ENCODE results near the gene MYL12A. TPM values are rescaled to one million over a fixed set of nuclear protein-coding genes. Genes with fewer than 3 reads are reported as not detected.
A peak's percentile ranks its signal among the peaks of the same experiment; 100 is the strongest.

The MYL12A gene
- total and polyA plus RNA-seq, 11 donors = 1,642 to 7,537 (median 4,261) TPM

GRCh38 chr18:3256693-3257626 lies 9.4 kb downstream of the MYL12A start:
- H3K4me3 ChIP-seq = peak overlapping the region in 9 of 12 donors; percentile 49 to 94 (median 73)

GRCh38 chr18:3257627-3258120 lies 10.1 kb downstream of the MYL12A start:
- H3K4me1 ChIP-seq = peaks cover 0 to 86% (median 18%) of the 10 kb centered on the region in 12 donors
- peak overlapping the region in 6 of 12 donors; percentile 49 to 94 (median 63) for H3K4me3 ChIP-seq
- intact Hi-C loops (cut with DNase I) = no loop called here
- TF ChIP-seq CTCF (IDR thresholded peaks at IDR 0.05) (no peak), POLR2A (IDR thresholded peaks at IDR 0.05) (no peak)
- H3K27me3 ChIP-seq = no peaks in the 10 kb centered on the region
- peaks cover 3 to 68% (median 61%) of the 10 kb centered on the region in 9 donors for H3K36me3 ChIP-seq
- DNase-seq (no peak), ATAC-seq (no peak)
- H3K9me3 ChIP-seq = no peaks in the 10 kb centered on the region
- H3K27ac ChIP-seq = peak overlapping the region; percentile 24 to 100 (median 99)
- 81 to 88% (median 87%) methylated on average over 2 of the region's 2 CpGs for WGBS, 4 donors

More at GRCh38 chr18:3256693-3257626, 9.4 kb downstream of the MYL12A start:
- 36 to 44% (median 38%) methylated on average over 5 of the region's 5 CpGs for WGBS, 4 donors
- peak overlapping the region; percentile 36 to 100 (median 100) for H3K27ac ChIP-seq
- peaks cover 3 to 68% (median 61%) of the 10 kb centered on the region in 9 donors for H3K36me3 ChIP-seq
- intact Hi-C loops (cut with DNase I) = no loop called here
- no peak for ATAC-seq
- no peaks in the 10 kb centered on the region for H3K9me3 ChIP-seq
- peaks cover 0 to 92% (median 23%) of the 10 kb centered on the region in 12 donors for H3K4me1 ChIP-seq
- H3K27me3 ChIP-seq = no peaks in the 10 kb centered on the region
- no peak for DNase-seq
- peak in 1 of 2 donors; percentile 12 for TF ChIP-seq POLR2A (IDR thresholded peaks at IDR 0.05)
- no peak for TF ChIP-seq CTCF (IDR thresholded peaks at IDR 0.05)

GRCh38 chr18:3260995-3261372 lies 13.4 kb downstream of the MYL12A start:
- Histone ChIP-seq H3K4me1 (peaks cover 12 to 86% (median 44%) of the 10 kb centered on the region in 12 donors), H3K27me3 (no peaks in the 10 kb centered on the region), H3K36me3 (peaks cover 0 to 38% (median 30%) of the 10 kb centered on the region in 9 donors), H3K27ac (peak overlapping the region; percentile 95 to 100 (median 97)), H3K9me3 (no peaks in the 10 kb centered on the region), H3K4me3 (peak overlapping the region; percentile 68 to 96 (median 88))
- no peak for DNase-seq
- no peak for TF ChIP-seq POLR2A (IDR thresholded peaks at IDR 0.05)
- TF ChIP-seq CTCF (IDR thresholded peaks at IDR 0.05) = no peak
- ATAC-seq = no peak
- 10 to 31% (median 17%) methylated on average over 5 of the region's 5 CpGs for WGBS, 4 donors
- intact Hi-C loops (cut with DNase I) = loop anchor here in 5 of 10 donors (5.0 to 10.0 kb wide), 3 partner anchors 191 to 331 kb away; partner anchors contain the start of genes TGIF1 (in 4 of the 5) and LPIN2 (in 1 of the 5)

Measured in heart left ventricle (tissue), 16 donors.